Stimulated activated CD4-positive, alpha-beta T cell treated with anti-CD3 and anti-CD28 coated beads, Interleukin-2, amount 100 ng/mL, for 48 hours (primary cell): ENCODE data around the gene EYA4.

Source experiments
- DNase-seq, 2 donors: peaks; one replicate each; pipeline ENCODE4 v3.0.0-alpha.2; 2020

The EYA4 gene

GRCh38 chr6:133243723-133244305, 2.7 kb downstream of the EYA4 start:
- DNase-seq = no peak

- no peak for DNase-seq
These were observed 3.4 kb downstream of the EYA4 start for GRCh38 chr6:133244519-133244918.

DNA sequence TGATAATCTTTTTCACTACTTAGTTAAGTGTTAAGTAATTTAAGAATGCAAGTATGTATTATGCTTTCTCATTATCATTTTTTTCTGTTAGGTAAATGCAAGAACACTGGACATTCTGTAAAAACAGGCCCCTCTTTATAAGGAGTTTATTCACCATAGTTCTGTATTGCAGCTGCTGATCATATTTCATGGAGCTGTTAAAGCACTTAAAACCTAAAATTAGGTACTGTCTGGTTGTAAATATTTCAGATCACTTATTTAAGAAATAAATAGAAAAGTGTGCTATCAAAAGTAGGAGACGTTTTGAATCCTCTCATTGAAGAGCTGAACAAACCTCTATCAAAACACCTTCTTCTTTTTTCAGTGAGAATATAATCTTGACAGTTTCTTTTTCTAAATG, 3.9 kb downstream of the EYA4 start:
- DNase-seq = no peak

DNA sequence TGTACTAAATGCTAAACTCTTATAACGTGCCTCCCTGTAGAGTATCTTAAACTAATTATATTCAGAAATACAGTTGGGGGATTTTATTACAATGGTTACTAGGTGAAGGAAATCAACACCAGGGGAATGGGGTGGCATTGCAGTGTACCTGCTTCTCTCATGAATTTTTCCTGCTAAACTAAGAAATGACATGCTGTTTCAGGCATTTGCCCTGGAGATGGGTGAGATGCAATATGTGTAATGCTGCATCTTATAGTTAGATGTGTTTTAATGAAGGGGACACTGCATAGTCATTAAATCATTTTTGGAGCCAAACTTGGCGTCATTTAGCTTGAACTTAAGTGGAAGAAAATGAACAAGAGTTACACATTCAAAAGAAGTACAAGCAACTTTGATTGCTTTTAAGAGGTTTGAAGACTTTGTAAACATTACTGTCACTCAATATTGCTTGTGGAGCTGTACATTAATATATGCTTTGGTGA, 4.3 kb downstream of the EYA4 start:
- no peak for DNase-seq

DNA sequence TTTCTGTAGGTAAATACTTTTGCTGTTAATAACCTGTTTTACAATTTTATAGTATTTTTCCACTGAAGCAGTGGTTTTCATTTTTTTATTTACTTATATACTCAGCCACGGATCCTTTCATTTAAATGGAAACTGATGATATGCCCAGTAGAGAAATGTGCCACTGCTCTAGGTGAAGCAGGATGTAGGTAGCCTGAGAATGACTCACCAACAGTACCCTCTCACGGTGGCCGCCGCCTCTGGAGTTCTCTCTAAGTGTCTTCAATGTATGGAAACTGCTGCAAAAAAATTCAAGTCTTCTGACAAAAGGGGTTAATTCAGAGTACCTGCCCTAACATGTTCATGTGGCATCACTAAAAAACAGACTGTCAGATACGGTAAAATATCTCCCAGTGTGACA, 6.4 kb downstream of the EYA4 start:
- DNase-seq = no peak

- no peak for DNase-seq
These were observed 7.3 kb downstream of the EYA4 start for GRCh38 chr6:133248241-133249001.

DNA sequence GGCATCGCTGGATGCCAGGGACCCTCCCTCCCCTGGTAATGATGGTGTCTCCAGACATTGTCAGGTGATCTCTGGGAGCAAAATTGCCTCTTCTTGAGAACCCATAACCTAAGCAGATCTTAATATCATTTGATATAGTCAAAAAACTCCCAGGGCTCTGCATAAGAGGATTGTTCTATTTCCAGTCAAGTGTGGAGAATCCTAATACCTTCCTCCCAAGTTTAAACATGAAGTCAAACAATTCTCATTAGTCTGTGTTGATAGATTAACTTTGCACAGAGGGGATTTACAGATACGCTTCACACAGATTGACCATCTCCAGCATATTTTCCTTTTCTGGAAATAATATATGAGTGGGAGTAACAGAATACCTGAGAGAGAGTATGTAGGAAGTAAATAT, 10.5 kb downstream of the EYA4 start:
- no peak for DNase-seq

- DNase-seq = no peak
These were observed 13.5 kb downstream of the EYA4 start for GRCh38 chr6:133254552-133255228.

DNA sequence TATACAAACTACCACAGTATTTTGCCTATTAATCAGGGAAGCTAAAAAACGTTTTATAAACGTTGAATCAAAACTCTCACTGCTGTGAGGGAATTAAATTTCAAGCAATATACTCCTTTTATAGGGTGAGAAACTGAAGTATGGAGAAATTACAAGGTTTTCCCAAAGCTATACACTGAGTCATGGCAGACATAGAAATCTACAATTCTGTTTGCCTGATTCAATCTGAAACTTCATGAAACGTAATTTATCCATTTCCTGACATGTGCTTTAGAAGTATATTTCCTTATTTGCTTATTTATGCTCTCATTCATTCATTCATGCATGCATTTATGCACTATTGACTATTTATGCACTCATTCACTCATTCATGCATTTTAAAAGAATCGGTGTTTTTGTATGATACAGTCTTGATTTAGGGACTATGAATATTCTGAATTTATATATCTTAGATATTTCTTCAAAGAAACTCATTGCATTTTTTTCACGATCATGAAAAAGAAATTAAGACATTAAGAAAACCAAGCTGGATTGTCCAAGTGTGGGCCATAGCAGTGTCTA, 16.5 kb downstream of the EYA4 start:
- DNase-seq = no peak

DNA sequence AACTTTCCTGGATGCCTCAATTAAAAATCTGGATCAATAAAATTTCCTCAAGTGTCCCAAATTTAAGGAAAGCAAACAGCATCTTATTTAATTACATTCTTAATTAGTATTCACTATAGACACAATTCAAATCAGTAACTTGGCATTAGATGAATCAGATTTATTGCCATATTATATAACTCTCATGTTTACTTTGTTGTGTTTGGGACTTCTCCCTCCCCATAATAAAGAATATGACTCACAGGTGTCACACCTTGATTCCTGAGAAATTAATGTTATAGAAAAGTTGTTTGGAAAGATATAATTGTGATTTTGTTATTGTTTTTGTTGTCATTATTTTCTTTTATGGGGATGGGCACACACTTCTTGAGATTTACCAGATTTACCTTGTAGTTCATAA, 18.4 kb downstream of the EYA4 start:
- DNase-seq = no peak

- DNase-seq = no peak
These were observed 21.6 kb downstream of the EYA4 start for GRCh38 chr6:133262804-133263203.

- no peak for DNase-seq
These were observed 23.9 kb downstream of the EYA4 start for GRCh38 chr6:133265066-133265465.

DNA sequence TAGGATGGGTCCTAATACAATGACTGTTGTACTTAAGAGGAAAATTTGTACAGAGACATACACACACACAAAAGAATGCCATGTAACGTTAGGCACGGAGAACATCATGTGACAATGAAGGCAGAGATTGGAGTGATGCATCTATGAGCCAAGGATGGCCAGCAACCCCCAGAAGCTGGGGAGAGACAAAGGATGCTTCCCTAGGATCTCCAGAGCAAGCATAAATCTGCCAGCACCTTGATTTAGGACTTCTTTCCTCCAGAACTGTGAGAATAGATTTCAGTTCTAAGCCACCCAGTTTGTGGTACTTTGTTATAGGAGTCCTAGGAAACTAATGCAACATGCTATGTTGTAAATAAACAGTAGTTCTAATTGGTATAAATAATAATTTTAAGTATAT, 25.0 kb downstream of the EYA4 start:
- DNase-seq = no peak

GRCh38 chr6:133268621-133269020, 27.5 kb downstream of the EYA4 start:
- no peak for DNase-seq

DNA sequence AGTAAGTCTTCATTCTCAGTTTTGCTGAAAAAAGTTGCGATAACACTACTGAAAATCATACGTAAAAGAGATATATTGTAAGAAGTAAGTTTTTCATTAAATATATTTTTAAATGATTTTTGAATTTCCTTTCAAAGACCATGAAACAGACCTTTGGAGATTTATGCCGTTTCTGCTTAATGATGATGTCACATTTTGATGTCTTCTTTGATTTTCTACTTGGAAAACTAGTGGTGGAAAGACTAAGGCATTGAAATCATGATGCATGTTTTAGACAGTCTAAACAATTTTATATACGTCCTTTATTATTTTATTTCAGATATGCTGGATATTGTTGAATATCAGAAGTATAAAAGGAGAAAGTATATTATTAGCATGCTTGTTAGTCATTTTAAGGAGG, 33.7 kb downstream of the EYA4 start:
- no peak for DNase-seq

GRCh38 chr6:133275213-133275612, 34.1 kb downstream of the EYA4 start:
- no peak for DNase-seq

DNA sequence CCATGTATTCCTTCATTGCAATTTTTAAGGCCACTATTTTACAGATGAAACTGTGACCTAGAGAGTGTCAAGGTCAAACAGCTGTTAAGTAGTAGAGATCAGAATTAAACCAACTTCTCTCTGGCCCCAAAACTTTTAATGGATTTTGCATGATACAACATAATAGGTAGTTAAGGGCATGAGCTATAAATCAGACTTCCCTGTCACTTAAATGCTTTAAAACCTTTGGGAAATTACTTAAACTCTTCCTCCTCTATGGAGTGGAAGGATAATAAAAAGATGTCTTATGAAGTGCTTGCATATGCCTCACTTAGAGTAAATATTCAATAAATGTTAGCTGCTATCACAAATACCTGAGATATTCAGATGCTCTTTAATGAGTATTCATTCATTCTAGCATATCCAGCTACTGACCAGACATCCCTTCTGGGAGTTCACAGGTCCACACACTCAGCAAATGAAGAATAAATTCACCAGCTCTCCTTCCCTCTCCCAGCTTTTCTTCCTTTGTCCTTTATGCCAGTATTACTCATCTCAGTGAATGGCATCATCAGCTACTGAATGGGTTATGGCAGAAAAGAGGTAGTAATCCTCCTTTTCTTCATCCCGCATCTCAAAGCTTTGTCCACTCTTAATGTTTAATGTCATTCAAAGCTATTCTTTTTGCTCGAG, 36.2 kb downstream of the EYA4 start:
- DNase-seq = no peak

DNA sequence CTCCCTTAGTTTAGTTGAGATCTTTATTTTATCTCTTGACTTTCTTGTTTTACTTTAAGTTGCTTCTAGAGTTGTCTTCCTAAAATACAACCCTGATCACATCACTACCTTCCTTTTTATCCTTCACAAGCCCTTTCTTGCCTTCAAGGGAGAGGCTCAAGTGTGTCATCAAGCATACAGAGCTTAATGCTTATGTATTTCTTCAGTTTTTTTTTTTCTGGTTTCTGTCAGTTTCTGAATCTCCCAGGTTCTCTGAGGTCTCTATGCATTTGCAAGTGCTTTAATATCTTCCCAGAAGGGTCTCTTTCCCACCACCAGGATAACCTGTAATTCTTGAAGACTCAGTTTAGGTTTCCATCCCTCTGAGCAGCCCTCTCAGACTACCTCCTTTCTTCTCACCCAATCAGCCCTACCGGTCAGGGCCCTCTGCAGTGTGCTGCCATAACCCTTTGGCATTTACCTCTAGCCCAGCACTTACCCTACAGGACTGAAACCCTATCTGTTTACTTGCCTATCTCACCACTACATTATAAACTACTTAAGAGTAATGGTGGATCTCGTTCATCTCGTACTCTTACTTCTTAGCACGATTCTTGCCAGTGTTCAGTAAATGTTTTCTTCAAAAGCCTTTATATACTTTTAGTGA, 36.9 kb downstream of the EYA4 start:
- no peak for DNase-seq

DNA sequence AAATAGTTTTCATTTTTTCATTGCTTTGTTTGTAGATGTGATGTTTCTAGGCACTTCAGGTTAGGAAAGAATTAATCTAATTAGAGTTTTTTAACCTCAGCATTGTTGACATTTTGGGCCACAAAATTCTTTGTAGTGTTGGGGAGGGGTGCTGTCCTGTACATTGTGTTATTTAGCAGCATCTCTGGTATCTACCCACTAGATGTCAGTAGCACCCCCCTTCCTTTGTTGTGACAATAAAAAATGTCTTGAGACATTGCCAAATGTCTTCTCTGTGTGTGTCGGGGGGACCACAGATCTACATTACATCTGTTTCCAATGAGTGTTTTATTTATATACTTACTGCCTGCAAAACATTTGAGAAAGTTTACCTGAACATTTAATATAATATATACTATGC, 45.6 kb downstream of the EYA4 start:
- no peak for DNase-seq

- no peak for DNase-seq
These were observed 47.5 kb downstream of the EYA4 start for GRCh38 chr6:133288662-133289061.

- DNase-seq = no peak
These were observed 48.7 kb downstream of the EYA4 start for GRCh38 chr6:133289733-133290306.

- DNase-seq = no peak
These were observed 49.8 kb downstream of the EYA4 start for GRCh38 chr6:133290930-133291329.
